Endothelial cell (in vitro differentiated cells): ENCODE data around the gene TAF5. TPM values are rescaled to one million over a fixed set of nuclear protein-coding genes. Genes with fewer than 3 reads are reported as not detected.

Source experiments
- DNase-seq: peaks from one replicate; pipeline ENCODE4 v3.0.0; 2021; ENCODE audit warnings: low spot score
- H3K27ac Mint-ChIP-seq: one replicate; pipeline ENCODE4 v1.8.0; 2021; ENCODE audit warnings: mixed read lengths, inconsistent platforms; ENCODE audit not compliant: unreplicated experiment
- H3K27me3 Mint-ChIP-seq: one replicate; pipeline ENCODE4 v1.8.0; 2021; ENCODE audit warnings: mild to moderate bottlenecking, moderate library complexity, mixed read lengths, inconsistent platforms; ENCODE audit not compliant: unreplicated experiment
- H3K36me3 Mint-ChIP-seq: one replicate; pipeline ENCODE4 v1.8.0; 2021; ENCODE audit warnings: mild to moderate bottlenecking, low read depth, mixed read lengths, inconsistent platforms; ENCODE audit not compliant: unreplicated experiment
- H3K4me1 Mint-ChIP-seq: one replicate; pipeline ENCODE4 v1.8.0; 2021; ENCODE audit warnings: mild to moderate bottlenecking, mixed read lengths, inconsistent platforms; ENCODE audit not compliant: unreplicated experiment
- H3K4me3 Mint-ChIP-seq: one replicate; pipeline ENCODE4 v1.8.0; 2021; ENCODE audit warnings: mild to moderate bottlenecking, mixed read lengths, inconsistent platforms; ENCODE audit not compliant: unreplicated experiment
- H3K9me3 Mint-ChIP-seq: one replicate; pipeline ENCODE4 v1.8.0; 2021; ENCODE audit warnings: mixed read lengths, inconsistent platforms; ENCODE audit not compliant: unreplicated experiment
- total RNA-seq: library from RNA; stranded (reverse); fragmentation: NEBNext Ultra II Directional; extraction: Animal tissue kit (Norgen Biotek cat#: 25700); gene quantifications from one replicate; pipeline ENCODE4 v1.2.1, GENCODE V29; 2021; ENCODE audit not compliant: unreplicated experiment
- TF ChIP-seq, protein P1 (sequence below): fragments of 200-600 bp; sonication (generic); IDR thresholded peaks from one replicate; pipeline ENCODE4 v1.5.0; 2021; ENCODE audit warnings: antibody characterized with exemption; ENCODE audit not compliant: unreplicated experiment

TAF5 gene
- total RNA-seq, 1 donor from 2014 or later = 5.7 TPM

DNA sequence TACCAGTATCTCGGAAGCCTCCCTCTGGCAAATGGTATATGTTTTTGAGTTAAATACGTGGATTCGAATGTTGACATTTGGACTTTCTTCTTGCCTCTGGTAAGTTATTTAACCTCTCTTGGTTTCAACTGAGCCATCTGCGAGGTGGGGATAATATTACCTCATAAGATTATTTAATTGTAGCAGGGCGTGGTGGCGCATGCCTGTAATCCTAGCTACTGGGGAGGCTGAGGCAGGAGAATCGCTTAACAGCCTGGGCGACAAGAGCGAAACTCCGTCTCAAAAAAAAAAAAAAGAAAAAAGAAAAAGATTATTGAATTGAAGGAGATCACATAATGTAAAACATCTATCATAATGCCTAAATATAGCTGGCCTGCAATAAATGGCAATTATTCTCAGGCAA lies 396 bp upstream of the TAF5 start:
- H3K36me3 Mint-ChIP-seq = peaks cover 5% of the 10 kb centered on the region
- H3K4me1 Mint-ChIP-seq = no peaks in the 10 kb centered on the region
- TF ChIP-seq, protein P1, sequence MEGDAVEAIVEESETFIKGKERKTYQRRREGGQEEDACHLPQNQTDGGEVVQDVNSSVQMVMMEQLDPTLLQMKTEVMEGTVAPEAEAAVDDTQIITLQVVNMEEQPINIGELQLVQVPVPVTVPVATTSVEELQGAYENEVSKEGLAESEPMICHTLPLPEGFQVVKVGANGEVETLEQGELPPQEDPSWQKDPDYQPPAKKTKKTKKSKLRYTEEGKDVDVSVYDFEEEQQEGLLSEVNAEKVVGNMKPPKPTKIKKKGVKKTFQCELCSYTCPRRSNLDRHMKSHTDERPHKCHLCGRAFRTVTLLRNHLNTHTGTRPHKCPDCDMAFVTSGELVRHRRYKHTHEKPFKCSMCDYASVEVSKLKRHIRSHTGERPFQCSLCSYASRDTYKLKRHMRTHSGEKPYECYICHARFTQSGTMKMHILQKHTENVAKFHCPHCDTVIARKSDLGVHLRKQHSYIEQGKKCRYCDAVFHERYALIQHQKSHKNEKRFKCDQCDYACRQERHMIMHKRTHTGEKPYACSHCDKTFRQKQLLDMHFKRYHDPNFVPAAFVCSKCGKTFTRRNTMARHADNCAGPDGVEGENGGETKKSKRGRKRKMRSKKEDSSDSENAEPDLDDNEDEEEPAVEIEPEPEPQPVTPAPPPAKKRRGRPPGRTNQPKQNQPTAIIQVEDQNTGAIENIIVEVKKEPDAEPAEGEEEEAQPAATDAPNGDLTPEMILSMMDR = no peak

DNA sequence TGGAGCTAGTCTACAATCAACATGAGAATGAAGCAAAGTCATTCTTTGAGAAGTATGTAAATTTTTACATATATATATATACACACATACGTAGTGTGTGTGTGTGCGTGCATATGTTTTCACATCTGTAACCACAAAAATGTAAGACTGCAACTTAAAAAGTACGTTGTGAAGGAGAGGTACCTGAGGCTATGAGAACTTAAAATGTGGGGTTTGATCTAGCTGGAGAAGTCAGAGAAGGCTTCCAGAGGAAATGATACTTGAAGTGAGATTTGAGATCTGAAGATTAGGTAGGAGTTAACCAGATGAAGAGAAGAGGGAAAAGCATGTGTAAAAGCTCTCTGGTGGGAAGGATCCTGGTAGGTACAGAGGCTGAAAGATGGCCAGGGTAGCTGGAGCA lies 5.8 kb downstream of the TAF5 start:
- no peak overlapping the region for H3K27ac Mint-ChIP-seq
- peaks cover 11% of the 10 kb centered on the region for H3K36me3 Mint-ChIP-seq
- peaks cover 1% of the 10 kb centered on the region for H3K27me3 Mint-ChIP-seq
- peaks cover 6% of the 10 kb centered on the region for H3K4me1 Mint-ChIP-seq
- no peaks in the 10 kb centered on the region for H3K9me3 Mint-ChIP-seq
- peak overlapping the region; percentile 21 for H3K4me3 Mint-ChIP-seq
- TF ChIP-seq, protein P1 = no peak
- no peak for DNase-seq

More for the DNA sequence above, 396 bp upstream of the TAF5 start:
- H3K27ac Mint-ChIP-seq = peak overlapping the region; percentile 90
- peaks cover 3% of the 10 kb centered on the region for H3K27me3 Mint-ChIP-seq
- peak overlapping the region; percentile 90 for H3K4me3 Mint-ChIP-seq
- no peaks in the 10 kb centered on the region for H3K9me3 Mint-ChIP-seq
- no peak for DNase-seq

- DNase-seq = no peak
- H3K4me1 Mint-ChIP-seq = peaks cover 6% of the 10 kb centered on the region
- peaks cover 11% of the 10 kb centered on the region for H3K36me3 Mint-ChIP-seq
- TF ChIP-seq, protein P1 = no peak
- no peaks in the 10 kb centered on the region for H3K9me3 Mint-ChIP-seq
- H3K27ac Mint-ChIP-seq = no peak overlapping the region
- no peak overlapping the region for H3K4me3 Mint-ChIP-seq
- peaks cover 1% of the 10 kb centered on the region for H3K27me3 Mint-ChIP-seq
Measured at GRCh38 chr10:103374263-103374662, 6.5 kb downstream of the TAF5 start.

DNA sequence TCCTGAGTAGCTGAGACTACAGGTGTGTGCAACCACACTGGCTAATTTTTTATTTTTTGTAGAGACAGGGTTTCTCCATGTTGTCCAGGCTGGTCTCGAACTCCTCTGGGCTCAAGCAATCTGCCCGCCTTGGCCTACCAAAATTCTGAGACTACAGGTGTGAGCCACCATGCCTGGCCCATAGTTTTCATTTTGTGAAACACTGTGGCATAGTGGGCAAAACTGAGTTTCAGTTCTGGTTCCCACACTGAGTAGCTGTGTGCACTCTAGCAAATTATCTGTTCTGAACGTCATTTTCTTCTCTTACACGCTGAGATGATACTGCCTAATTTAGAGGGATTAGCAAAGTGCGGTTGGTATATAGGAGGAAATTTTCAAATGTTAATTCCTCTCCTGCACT lies 15.0 kb downstream of the TAF5 start:
- Mint-ChIP-seq H3K27ac (no peak overlapping the region), H3K9me3 (no peaks in the 10 kb centered on the region), H3K4me1 (no peaks in the 10 kb centered on the region), H3K4me3 (no peak overlapping the region), H3K27me3 (no peaks in the 10 kb centered on the region), H3K36me3 (no peaks in the 10 kb centered on the region)
- TF ChIP-seq, protein P1 = no peak
- no peak for DNase-seq

DNA sequence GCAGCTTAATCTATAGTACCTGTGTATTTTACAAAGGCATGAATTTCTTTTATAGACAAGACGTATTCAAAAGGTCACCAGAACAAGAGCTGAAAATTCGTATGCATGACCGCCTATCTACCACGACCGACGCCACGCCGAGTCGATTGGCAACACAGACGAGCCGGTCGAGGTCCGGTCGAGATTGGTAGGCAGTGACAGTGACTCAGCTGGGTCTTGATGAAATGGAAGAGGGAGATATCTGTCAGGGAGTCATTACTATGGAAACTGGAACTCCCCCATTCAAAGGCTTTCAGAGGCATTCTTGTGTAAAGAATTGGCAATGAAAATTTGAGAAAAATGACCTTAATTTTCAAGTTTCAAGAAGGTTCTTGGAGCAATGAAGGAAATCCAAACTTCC lies 26.4 kb downstream of the TAF5 start:
- Mint-ChIP-seq H3K27me3 (peaks cover 5% of the 10 kb centered on the region), H3K4me1 (peaks cover 32% of the 10 kb centered on the region), H3K27ac (peak overlapping the region; percentile 68), H3K4me3 (peak overlapping the region; percentile 79), H3K36me3 (peaks cover 14% of the 10 kb centered on the region), H3K9me3 (no peaks in the 10 kb centered on the region)
- TF ChIP-seq, protein P1 = no peak
- no peak for DNase-seq
